Measurements from ENCODE around the gene GGCX.

Gene GGCX

DNA sequence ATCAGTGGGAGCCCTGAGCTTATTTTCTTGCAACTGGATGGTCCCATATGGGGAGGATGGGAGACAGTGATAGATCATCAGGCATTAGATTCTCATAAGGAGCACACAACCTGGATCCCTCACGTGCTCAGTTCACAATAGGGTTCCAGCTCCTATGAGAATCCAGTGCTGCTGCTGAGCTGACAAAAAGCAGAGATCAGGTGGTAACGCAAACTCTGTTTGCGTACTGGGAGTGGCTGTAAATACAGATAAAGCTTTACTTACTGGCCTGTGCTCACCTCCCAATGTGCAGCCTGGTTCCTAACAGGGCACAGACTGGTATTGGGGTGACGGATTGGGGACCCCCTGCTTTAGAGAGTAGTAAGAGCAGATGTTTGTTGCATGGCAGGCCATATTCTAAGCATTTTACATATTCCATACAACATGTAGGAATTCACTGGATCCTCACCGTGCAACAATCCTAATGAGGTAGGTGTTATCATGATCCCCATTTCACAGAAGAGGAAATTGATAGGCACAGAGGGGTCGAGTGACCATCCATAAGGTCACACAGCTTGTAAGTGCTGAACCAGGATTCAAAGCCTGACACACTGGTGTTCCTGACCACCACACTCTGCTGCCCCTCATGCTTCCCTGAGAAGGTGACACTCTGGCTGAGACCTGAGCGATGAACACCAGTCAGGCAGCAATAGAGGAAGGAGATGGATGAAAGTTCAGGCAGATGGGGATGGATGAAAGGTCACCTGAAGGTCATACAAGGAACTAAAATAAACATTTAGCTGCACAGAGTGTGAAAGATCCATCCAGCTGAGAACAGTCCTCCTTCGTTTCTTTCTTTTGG, 38.0 kb downstream of the GGCX start:
- H3K27me3 ChIP-seq (ENCODE audit: control insufficient read depth in 1 of 2, insufficient read depth in 2 of 2, low read length in 2 of 2): no peaks in the 10 kb centered on the region
- H3K36me3 ChIP-seq (ENCODE audit: insufficient read depth, low read length): no peaks in the 10 kb centered on the region
- no peak overlapping the region for H3K4me3 ChIP-seq (ENCODE audit: low read depth in 1 of 2, low read length in 2 of 2)
- no peaks in the 10 kb centered on the region for H3K9me3 ChIP-seq (ENCODE audit: low read length)
- H3K9ac ChIP-seq (ENCODE audit: low read length): no peak overlapping the region
- no peak overlapping the region for H3K27ac ChIP-seq (ENCODE audit: low read depth, low read length)
- peaks cover 20% of the 10 kb centered on the region for H3K4me1 ChIP-seq (ENCODE audit: insufficient read depth, low read length)

DNA sequence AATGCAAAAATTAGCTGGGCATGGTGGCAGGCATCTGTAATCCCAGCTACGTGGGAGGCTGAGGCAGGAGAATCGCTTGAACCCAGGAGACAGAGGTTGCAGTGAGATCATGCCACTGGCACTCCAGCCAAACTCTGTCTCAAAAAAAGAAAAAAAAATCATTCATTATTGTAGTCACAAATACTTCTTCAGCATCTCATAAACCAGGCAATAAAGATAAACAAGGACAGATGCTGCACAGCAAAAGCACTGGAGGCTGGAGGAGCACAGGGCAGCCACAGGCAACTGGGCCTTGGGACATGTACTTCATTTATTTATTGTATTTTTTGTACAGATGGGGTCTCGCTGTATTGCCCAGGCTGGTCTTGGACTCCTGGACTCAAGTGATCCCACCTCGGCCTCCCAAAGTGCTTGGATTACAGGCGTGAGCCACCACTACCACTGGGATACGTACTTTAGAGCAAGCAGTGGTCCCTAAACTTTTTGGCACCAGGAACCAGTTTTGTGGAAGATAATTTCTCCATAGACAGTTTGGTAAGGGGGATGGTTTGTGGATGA, 39.1 kb downstream of the GGCX start:
- H3K4me3 ChIP-seq (ENCODE audit: low read depth in 1 of 2, low read length in 2 of 2): no peak overlapping the region
- no peaks in the 10 kb centered on the region for H3K27me3 ChIP-seq (ENCODE audit: control insufficient read depth in 1 of 2, insufficient read depth in 2 of 2, low read length in 2 of 2)
- no peak overlapping the region for H3K27ac ChIP-seq (ENCODE audit: low read depth, low read length)
- no peak overlapping the region for H3K9ac ChIP-seq (ENCODE audit: low read length)
- H3K9me3 ChIP-seq (ENCODE audit: low read length): no peaks in the 10 kb centered on the region
- peaks cover 20% of the 10 kb centered on the region for H3K4me1 ChIP-seq (ENCODE audit: insufficient read depth, low read length)
- no peaks in the 10 kb centered on the region for H3K36me3 ChIP-seq (ENCODE audit: insufficient read depth, low read length)

DNA sequence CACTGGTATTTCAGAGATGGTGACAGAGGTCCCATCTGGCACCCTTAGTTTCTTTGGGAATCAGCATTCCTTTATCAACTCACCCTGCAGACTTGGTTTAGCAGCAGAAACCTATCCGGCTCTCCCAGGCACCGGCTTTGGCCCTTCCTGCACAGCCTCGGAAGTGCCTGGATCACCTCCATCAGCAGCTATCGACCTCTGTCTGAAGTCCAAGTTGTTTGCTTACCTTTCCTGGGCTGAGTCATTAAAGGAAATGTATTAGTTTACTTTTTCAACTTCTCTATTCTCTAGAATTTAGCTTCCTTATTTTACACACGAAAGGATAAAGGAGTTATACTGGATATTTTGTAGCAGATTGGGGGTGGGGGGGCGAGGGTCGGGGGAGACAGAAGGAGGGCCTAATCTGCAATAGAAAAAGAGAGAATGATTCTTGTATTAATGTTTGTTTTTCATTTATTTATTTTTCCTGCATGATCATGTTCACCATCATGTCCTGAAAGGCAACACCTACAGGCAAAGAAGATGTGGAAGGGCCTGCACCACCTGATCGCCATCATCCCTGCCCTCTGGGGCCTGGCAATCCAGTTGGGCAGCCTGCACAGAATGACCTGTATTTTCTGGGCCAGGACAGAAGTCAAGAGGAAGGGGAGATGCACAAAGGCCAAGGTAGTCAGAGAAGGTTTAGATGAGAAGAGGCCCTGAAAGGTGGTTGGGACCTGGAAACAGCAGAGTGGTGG, 44.5 kb downstream of the GGCX start:
- Histone ChIP-seq H3K9me3 (ENCODE audit: low read length) (no peaks in the 10 kb centered on the region), H3K9ac (ENCODE audit: low read length) (no peak overlapping the region), H3K4me1 (ENCODE audit: insufficient read depth, low read length) (no peaks in the 10 kb centered on the region), H3K4me3 (ENCODE audit: low read depth in 1 of 2, low read length in 2 of 2) (no peak overlapping the region), H3K27ac (ENCODE audit: low read depth, low read length) (no peak overlapping the region), H3K36me3 (ENCODE audit: insufficient read depth, low read length) (no peaks in the 10 kb centered on the region), H3K27me3 (ENCODE audit: control insufficient read depth in 1 of 2, insufficient read depth in 2 of 2, low read length in 2 of 2) (no peaks in the 10 kb centered on the region)

DNA sequence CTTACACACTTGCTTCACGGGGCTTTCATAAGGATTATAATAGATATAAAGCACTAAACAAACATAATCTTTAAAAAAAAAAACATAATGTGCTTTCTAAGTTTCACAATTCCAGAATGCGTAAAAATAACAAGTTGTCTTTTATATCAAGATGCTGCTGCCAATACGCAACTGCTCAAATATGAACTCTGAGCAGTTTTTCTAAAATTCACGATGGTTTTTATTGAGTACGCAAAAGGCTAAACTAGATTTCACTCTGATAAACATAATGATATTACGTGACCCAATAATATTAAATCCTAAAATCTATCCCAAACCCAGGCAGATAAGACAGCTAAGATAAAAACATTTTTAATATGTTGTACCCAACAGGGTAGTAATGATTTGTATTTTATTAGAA, 47.0 kb downstream of the GGCX start:
- H3K27ac ChIP-seq (ENCODE audit: low read depth, low read length): no peak overlapping the region
- H3K9ac ChIP-seq (ENCODE audit: low read length): no peak overlapping the region
- H3K27me3 ChIP-seq (ENCODE audit: control insufficient read depth in 1 of 2, insufficient read depth in 2 of 2, low read length in 2 of 2): no peaks in the 10 kb centered on the region
- H3K9me3 ChIP-seq (ENCODE audit: low read length): no peaks in the 10 kb centered on the region
- no peaks in the 10 kb centered on the region for H3K4me1 ChIP-seq (ENCODE audit: insufficient read depth, low read length)
- no peak overlapping the region for H3K4me3 ChIP-seq (ENCODE audit: low read depth in 1 of 2, low read length in 2 of 2)
- H3K36me3 ChIP-seq (ENCODE audit: insufficient read depth, low read length): no peaks in the 10 kb centered on the region

DNA sequence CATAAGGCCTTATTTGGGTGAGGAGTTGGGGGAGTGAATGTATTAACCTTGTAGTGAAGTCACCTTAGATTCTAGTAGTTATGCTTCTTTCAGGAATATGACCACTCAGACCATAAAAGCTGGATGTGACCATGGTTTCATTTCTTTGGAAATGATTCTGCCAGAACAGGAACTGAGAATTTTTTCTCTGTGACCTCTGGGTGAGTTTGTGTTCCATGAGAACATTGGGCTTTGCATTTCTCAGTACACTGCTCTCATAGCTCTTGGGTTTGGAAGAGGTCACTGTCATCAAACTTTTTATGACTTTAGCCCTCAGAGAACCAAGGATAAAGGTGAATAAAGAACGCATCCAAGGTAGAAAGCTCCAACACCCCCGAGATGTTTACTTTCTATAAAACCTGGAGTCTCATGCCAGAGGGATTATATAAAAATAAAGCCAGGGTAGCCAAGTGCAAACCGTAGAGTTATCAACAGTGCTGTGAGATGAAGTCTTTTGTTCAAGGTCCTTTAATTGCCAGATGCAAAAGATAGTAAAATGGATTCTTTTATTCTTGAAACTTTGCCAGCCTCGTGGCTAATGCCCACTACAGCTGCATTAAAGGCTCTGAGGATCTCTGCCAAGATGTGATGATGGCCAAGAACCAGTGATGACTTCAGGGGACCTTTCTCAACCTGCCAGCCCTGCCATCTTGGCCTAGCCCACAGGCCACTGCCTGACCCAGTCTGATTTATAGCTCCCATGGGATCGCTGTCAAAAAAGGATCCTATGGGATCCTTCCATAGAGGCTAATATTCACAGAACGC, 50.1 kb downstream of the GGCX start:
- Histone ChIP-seq H3K9me3 (ENCODE audit: low read length) (no peaks in the 10 kb centered on the region), H3K27me3 (ENCODE audit: control insufficient read depth in 1 of 2, insufficient read depth in 2 of 2, low read length in 2 of 2) (no peaks in the 10 kb centered on the region), H3K27ac (ENCODE audit: low read depth, low read length) (no peak overlapping the region), H3K9ac (ENCODE audit: low read length) (no peak overlapping the region), H3K4me1 (ENCODE audit: insufficient read depth, low read length) (no peaks in the 10 kb centered on the region), H3K4me3 (ENCODE audit: low read depth in 1 of 2, low read length in 2 of 2) (no peak overlapping the region), H3K36me3 (ENCODE audit: insufficient read depth, low read length) (no peaks in the 10 kb centered on the region)

DNA sequence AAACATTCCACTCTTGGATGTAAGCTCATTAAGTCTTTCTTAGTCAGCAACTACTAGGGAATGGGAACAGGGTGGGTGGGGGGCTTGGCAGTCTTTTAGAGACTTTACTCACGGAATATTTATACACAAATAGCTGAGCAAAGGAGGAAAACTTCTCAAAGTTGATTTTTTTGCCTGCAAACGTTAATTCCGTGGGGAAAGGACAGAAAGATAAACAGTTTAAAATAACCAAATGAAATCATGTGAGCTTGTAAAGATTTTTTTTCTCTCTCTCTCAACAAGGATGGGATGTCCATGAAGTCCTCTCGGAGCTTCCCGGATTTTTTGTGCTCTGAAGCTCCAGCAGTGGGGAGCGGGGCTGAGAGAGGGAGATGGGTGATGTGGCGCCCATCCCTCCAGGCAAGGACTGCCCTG, 54.5 kb downstream of the GGCX start:
- Histone ChIP-seq H3K36me3 (ENCODE audit: insufficient read depth, low read length) (no peaks in the 10 kb centered on the region), H3K9me3 (ENCODE audit: low read length) (no peaks in the 10 kb centered on the region), H3K4me3 (ENCODE audit: low read depth in 1 of 2, low read length in 2 of 2) (no peak overlapping the region), H3K27ac (ENCODE audit: low read depth, low read length) (no peak overlapping the region), H3K27me3 (ENCODE audit: control insufficient read depth in 1 of 2, insufficient read depth in 2 of 2, low read length in 2 of 2) (no peaks in the 10 kb centered on the region), H3K9ac (ENCODE audit: low read length) (no peak overlapping the region), H3K4me1 (ENCODE audit: insufficient read depth, low read length) (no peaks in the 10 kb centered on the region)

DNA sequence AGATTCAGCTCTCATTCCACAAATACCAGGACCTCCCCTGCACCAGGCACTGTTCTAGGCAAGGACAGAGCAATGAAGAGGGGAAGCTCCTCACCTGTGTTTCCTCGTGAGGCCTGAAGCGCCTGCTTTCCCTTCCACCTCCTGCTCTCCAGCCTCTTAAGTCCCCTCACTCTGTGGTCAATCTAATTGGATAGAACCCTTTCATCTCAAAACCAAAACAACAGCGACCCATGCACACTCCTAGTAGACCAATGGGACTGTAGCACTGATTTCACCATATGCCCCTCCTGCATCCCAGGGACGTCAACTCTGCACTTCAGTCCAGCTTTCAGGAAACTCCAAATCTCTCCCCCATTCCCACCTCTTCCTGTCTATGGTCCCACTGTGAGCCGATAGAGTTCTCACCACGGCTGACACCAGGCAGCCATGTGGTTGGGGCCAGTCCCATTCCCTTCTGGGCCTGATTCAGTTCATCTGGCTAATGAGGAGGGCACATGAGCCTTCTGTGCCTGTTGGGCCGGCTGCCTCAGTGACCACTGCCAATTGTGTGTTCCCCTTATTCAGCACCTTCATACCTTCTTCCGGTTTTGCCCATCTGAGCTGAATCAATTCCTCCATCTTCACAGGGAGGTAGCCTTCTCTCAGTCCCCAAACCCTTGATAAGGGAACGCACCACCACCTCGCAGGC, 55.6 kb downstream of the GGCX start:
- Histone ChIP-seq H3K36me3 (ENCODE audit: insufficient read depth, low read length) (no peaks in the 10 kb centered on the region), H3K4me1 (ENCODE audit: insufficient read depth, low read length) (no peaks in the 10 kb centered on the region), H3K27me3 (ENCODE audit: control insufficient read depth in 1 of 2, insufficient read depth in 2 of 2, low read length in 2 of 2) (no peaks in the 10 kb centered on the region), H3K27ac (ENCODE audit: low read depth, low read length) (no peak overlapping the region), H3K9me3 (ENCODE audit: low read length) (no peaks in the 10 kb centered on the region), H3K4me3 (ENCODE audit: low read depth in 1 of 2, low read length in 2 of 2) (no peak overlapping the region), H3K9ac (ENCODE audit: low read length) (no peak overlapping the region)

DNA sequence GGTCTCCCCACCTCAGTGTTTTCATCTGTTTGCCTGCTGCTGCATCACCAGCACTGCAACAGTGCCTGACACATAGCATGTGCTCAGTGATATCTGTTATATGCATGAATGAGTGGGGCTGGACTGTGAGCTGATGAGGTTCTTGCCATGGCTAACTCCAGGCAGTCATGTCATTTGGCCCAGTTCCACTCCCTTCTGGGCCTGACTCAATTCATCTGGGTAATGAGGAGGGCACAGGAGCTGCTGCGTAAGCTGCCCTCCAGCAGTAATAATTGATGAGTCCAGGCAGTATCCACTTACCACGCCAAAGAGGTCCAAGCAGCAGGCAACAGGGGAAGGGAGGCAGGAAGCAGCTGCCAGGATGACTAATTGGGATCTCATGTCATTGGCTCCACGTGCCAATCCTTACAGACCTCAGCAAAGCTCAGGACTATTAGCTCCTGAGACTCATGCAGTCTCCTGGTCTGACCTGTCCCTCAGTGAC, 56.5 kb downstream of the GGCX start:
- Histone ChIP-seq H3K27me3 (ENCODE audit: control insufficient read depth in 1 of 2, insufficient read depth in 2 of 2, low read length in 2 of 2) (no peaks in the 10 kb centered on the region), H3K4me3 (ENCODE audit: low read depth in 1 of 2, low read length in 2 of 2) (no peak overlapping the region), H3K9me3 (ENCODE audit: low read length) (no peaks in the 10 kb centered on the region), H3K9ac (ENCODE audit: low read length) (no peak overlapping the region), H3K36me3 (ENCODE audit: insufficient read depth, low read length) (no peaks in the 10 kb centered on the region), H3K4me1 (ENCODE audit: insufficient read depth, low read length) (no peaks in the 10 kb centered on the region), H3K27ac (ENCODE audit: low read depth, low read length) (no peak overlapping the region)

GRCh38 chr2:85503851-85504777, 57.2 kb downstream of the GGCX start:
- Histone ChIP-seq H3K27me3 (ENCODE audit: control insufficient read depth in 1 of 2, insufficient read depth in 2 of 2, low read length in 2 of 2) (no peaks in the 10 kb centered on the region), H3K4me3 (ENCODE audit: low read depth in 1 of 2, low read length in 2 of 2) (no peak overlapping the region), H3K4me1 (ENCODE audit: insufficient read depth, low read length) (no peaks in the 10 kb centered on the region), H3K9ac (ENCODE audit: low read length) (no peak overlapping the region), H3K9me3 (ENCODE audit: low read length) (no peaks in the 10 kb centered on the region), H3K27ac (ENCODE audit: low read depth, low read length) (no peak overlapping the region), H3K36me3 (ENCODE audit: insufficient read depth, low read length) (no peaks in the 10 kb centered on the region)

- Histone ChIP-seq H3K4me1 (ENCODE audit: insufficient read depth, low read length) (no peaks in the 10 kb centered on the region), H3K4me3 (ENCODE audit: low read depth in 1 of 2, low read length in 2 of 2) (no peak overlapping the region), H3K27me3 (ENCODE audit: control insufficient read depth in 1 of 2, insufficient read depth in 2 of 2, low read length in 2 of 2) (no peaks in the 10 kb centered on the region), H3K36me3 (ENCODE audit: insufficient read depth, low read length) (no peaks in the 10 kb centered on the region), H3K27ac (ENCODE audit: low read depth, low read length) (no peak overlapping the region), H3K9ac (ENCODE audit: low read length) (no peak overlapping the region), H3K9me3 (ENCODE audit: low read length) (no peaks in the 10 kb centered on the region)
Observed at GRCh38 chr2:85503168-85503850, 58.0 kb downstream of the GGCX start.
